Measurements from ENCODE around the gene TADA2B.

DNA sequence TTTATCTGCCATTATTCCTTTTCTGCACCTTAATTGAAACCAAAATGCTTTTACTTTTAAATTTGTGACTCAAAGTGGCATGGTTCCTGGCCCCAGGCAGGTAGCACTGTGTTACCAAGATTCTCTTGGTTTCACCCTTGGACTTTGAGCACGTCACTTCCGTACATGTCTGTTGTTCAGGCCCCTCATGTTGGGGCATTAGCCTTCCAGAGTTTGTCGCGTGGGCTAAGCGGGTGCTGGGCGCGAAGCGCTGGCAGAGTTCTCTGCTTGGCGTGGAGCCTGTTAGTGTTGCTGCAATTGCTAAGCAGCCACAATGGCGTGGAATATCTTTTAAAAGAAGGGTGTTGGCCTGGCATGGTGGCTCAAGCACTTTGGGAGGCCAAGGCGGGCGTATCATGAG, 14.0 kb upstream of the TADA2B start:
- TF ChIP-seq, protein P1, sequence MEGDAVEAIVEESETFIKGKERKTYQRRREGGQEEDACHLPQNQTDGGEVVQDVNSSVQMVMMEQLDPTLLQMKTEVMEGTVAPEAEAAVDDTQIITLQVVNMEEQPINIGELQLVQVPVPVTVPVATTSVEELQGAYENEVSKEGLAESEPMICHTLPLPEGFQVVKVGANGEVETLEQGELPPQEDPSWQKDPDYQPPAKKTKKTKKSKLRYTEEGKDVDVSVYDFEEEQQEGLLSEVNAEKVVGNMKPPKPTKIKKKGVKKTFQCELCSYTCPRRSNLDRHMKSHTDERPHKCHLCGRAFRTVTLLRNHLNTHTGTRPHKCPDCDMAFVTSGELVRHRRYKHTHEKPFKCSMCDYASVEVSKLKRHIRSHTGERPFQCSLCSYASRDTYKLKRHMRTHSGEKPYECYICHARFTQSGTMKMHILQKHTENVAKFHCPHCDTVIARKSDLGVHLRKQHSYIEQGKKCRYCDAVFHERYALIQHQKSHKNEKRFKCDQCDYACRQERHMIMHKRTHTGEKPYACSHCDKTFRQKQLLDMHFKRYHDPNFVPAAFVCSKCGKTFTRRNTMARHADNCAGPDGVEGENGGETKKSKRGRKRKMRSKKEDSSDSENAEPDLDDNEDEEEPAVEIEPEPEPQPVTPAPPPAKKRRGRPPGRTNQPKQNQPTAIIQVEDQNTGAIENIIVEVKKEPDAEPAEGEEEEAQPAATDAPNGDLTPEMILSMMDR (IDR thresholded peaks at IDR 0.05), result no peak
- no peak for TF ChIP-seq POLR2A (IDR thresholded peaks at IDR 0.05)

Measured in testis (tissue), 2 donors.